ENCODE results near the gene SCMH1. TPM values are rescaled to one million over a fixed set of nuclear protein-coding genes. Genes with fewer than 3 reads are reported as not detected.
"Not testable (repeated sequence)": the region's sequence is repeated elsewhere in the genome, so short reads cannot be mapped to it uniquely, and the experiment has no call there.

SCMH1 gene
- total and polyA plus RNA-seq, 4 experiments from 2014 or later = 5.3 to 27.3 (median 14.7) TPM

- intact Hi-C loops (cut with micrococcal nuclease) = no loop called here
- H3K27ac Mint-ChIP-seq = no peak overlapping the region
- peaks cover 37 to 47% of the 10 kb centered on the region in 2 donors for H3K36me3 Mint-ChIP-seq
- H3K9me3 Mint-ChIP-seq = peaks cover 0 to 32% (median 24%) of the 10 kb centered on the region in 8 donors
- ChIA-PET CTCF (ENCODE audit: partially characterized antibody) (no interaction called here), POLR2A (ENCODE audit: partially characterized antibody) (no interaction called here)
- Histone ChIP-seq H3K27me3 (ENCODE audit: insufficient read depth, low read length) (no peaks in the 10 kb centered on the region), H3K9me3 (ENCODE audit: control insufficient read depth in 1 of 2, low read length in 2 of 2) (peaks cover 0 to 10% of the 10 kb centered on the region in 2 donors), H3K4me1 (ENCODE audit: insufficient read depth, low read length) (no peaks in the 10 kb centered on the region), H3K36me3 (ENCODE audit: insufficient read depth, low read length) (no peaks in the 10 kb centered on the region), H3K4me3 (ENCODE audit: low read length in 2 of 2) (no peak overlapping the region), H3K27ac (ENCODE audit: low read depth, low read length) (no peak overlapping the region)
- H3K4me1 Mint-ChIP-seq = peaks cover 0 to 10% (median 5%) of the 10 kb centered on the region in 4 donors
- no peaks in the 10 kb centered on the region for H3K27me3 Mint-ChIP-seq
- no peak overlapping the region for H3K4me3 Mint-ChIP-seq
- no peak for DNase-seq
These were observed 24.7 kb downstream of the SCMH1 start for GRCh38 chr1:41217441-41217840.

GRCh38 chr1:41215623-41216022, 26.5 kb downstream of the SCMH1 start:
- DNase-seq = no peak
- Histone ChIP-seq H3K9me3 (ENCODE audit: control insufficient read depth in 1 of 2, low read length in 2 of 2) (peaks cover 0 to 10% of the 10 kb centered on the region in 2 donors), H3K4me1 (ENCODE audit: insufficient read depth, low read length) (no peaks in the 10 kb centered on the region), H3K36me3 (ENCODE audit: insufficient read depth, low read length) (no peaks in the 10 kb centered on the region), H3K27me3 (ENCODE audit: insufficient read depth, low read length) (no peaks in the 10 kb centered on the region), H3K27ac (ENCODE audit: low read depth, low read length) (no peak overlapping the region), H3K4me3 (ENCODE audit: low read length in 2 of 2) (no peak overlapping the region)
- no peaks in the 10 kb centered on the region for H3K27me3 Mint-ChIP-seq
- intact Hi-C loops (cut with micrococcal nuclease) = no loop called here
- H3K9me3 Mint-ChIP-seq = peaks cover 3 to 32% (median 26%) of the 10 kb centered on the region in 8 donors
- no peak overlapping the region for H3K4me3 Mint-ChIP-seq
- H3K27ac Mint-ChIP-seq = peak overlapping the region in 2 of 7 donors; percentile 4 to 13
- H3K36me3 Mint-ChIP-seq = peaks cover 38 to 53% of the 10 kb centered on the region in 2 donors
- peaks cover 7 to 13% (median 10%) of the 10 kb centered on the region in 4 donors for H3K4me1 Mint-ChIP-seq
- ChIA-PET CTCF (ENCODE audit: partially characterized antibody) (no interaction called here), POLR2A (ENCODE audit: partially characterized antibody) (no interaction called here)

GRCh38 chr1:41213341-41213740, 28.8 kb downstream of the SCMH1 start:
- Histone ChIP-seq H3K4me3 (ENCODE audit: low read length in 2 of 2) (no peak overlapping the region), H3K27me3 (ENCODE audit: insufficient read depth, low read length) (no peaks in the 10 kb centered on the region), H3K27ac (ENCODE audit: low read depth, low read length) (no peak overlapping the region), H3K36me3 (ENCODE audit: insufficient read depth, low read length) (no peaks in the 10 kb centered on the region), H3K4me1 (ENCODE audit: insufficient read depth, low read length) (no peaks in the 10 kb centered on the region), H3K9me3 (ENCODE audit: control insufficient read depth in 1 of 2, low read length in 2 of 2) (no peaks in the 10 kb centered on the region)
- peaks cover 23 to 43% of the 10 kb centered on the region in 2 donors for H3K36me3 Mint-ChIP-seq
- peaks cover 3 to 29% (median 17%) of the 10 kb centered on the region in 8 donors for H3K9me3 Mint-ChIP-seq
- intact Hi-C loops (cut with micrococcal nuclease) = no loop called here
- H3K4me1 Mint-ChIP-seq = peaks cover 9 to 24% (median 12%) of the 10 kb centered on the region in 4 donors
- H3K27me3 Mint-ChIP-seq = no peaks in the 10 kb centered on the region
- ChIA-PET POLR2A (ENCODE audit: partially characterized antibody) (no interaction called here), CTCF (ENCODE audit: partially characterized antibody) (no interaction called here)
- peak overlapping the region in 1 of 7 donors; percentile 0 for H3K27ac Mint-ChIP-seq
- peak overlapping the region in 1 of 8 donors; percentile 35 for H3K4me3 Mint-ChIP-seq
- DNase-seq = no peak

- Mint-ChIP-seq H3K36me3 (peaks cover 11 to 33% of the 10 kb centered on the region in 2 donors), H3K9me3 (peaks cover 0 to 15% (median 4%) of the 10 kb centered on the region in 8 donors), H3K4me1 (peaks cover 9 to 24% (median 15%) of the 10 kb centered on the region in 4 donors), H3K4me3 (peak overlapping the region in 1 of 8 donors; percentile 29)
- H3K27ac ChIP-seq (ENCODE audit: low read depth, low read length); intact Hi-C loops (cut with micrococcal nuclease); H3K4me3 ChIP-seq (ENCODE audit: low read length in 2 of 2); H3K27me3 ChIP-seq (ENCODE audit: insufficient read depth, low read length); H3K36me3 ChIP-seq (ENCODE audit: insufficient read depth, low read length); H3K27me3 Mint-ChIP-seq; CTCF ChIA-PET (ENCODE audit: partially characterized antibody); H3K27ac Mint-ChIP-seq; H3K9me3 ChIP-seq (ENCODE audit: control insufficient read depth in 1 of 2, low read length in 2 of 2); H3K4me1 ChIP-seq (ENCODE audit: insufficient read depth, low read length); POLR2A ChIA-PET (ENCODE audit: partially characterized antibody); DNase-seq: not testable (repeated sequence)
These were observed 30.5 kb downstream of the SCMH1 start for GRCh38 chr1:41211608-41212007.

- POLR2A ChIA-PET (ENCODE audit: partially characterized antibody); intact Hi-C loops (cut with micrococcal nuclease): not testable (repeated sequence)
These were observed 35.1 kb downstream of the SCMH1 start for GRCh38 chr1:41207053-41207452.

GRCh38 chr1:41200728-41201127, 41.4 kb downstream of the SCMH1 start:
- ChIA-PET CTCF (ENCODE audit: partially characterized antibody) (no interaction called here), POLR2A (ENCODE audit: partially characterized antibody) (no interaction called here)
- Histone ChIP-seq H3K27ac (ENCODE audit: low read depth, low read length) (no peak overlapping the region), H3K4me1 (ENCODE audit: insufficient read depth, low read length) (no peaks in the 10 kb centered on the region), H3K9me3 (ENCODE audit: control insufficient read depth in 1 of 2, low read length in 2 of 2) (no peaks in the 10 kb centered on the region), H3K36me3 (ENCODE audit: insufficient read depth, low read length) (no peaks in the 10 kb centered on the region), H3K27me3 (ENCODE audit: insufficient read depth, low read length) (no peaks in the 10 kb centered on the region), H3K4me3 (ENCODE audit: low read length in 2 of 2) (no peak overlapping the region)
- Mint-ChIP-seq H3K4me1 (peaks cover 4 to 14% (median 9%) of the 10 kb centered on the region in 4 donors), H3K9me3 (peaks cover 0 to 11% (median 6%) of the 10 kb centered on the region in 8 donors), H3K4me3 (no peak overlapping the region), H3K36me3 (peaks cover 15 to 28% of the 10 kb centered on the region in 2 donors), H3K27me3 (no peaks in the 10 kb centered on the region), H3K27ac (no peak overlapping the region)
- DNase-seq = no peak
- intact Hi-C loops (cut with micrococcal nuclease) = no loop called here

More at GRCh38 chr1:41207053-41207452, 35.1 kb downstream of the SCMH1 start:
- H3K4me3 Mint-ChIP-seq; H3K27ac Mint-ChIP-seq; H3K36me3 ChIP-seq (ENCODE audit: insufficient read depth, low read length); H3K4me3 ChIP-seq (ENCODE audit: low read length in 2 of 2); CTCF ChIA-PET (ENCODE audit: partially characterized antibody); H3K9me3 ChIP-seq (ENCODE audit: control insufficient read depth in 1 of 2, low read length in 2 of 2); H3K27me3 ChIP-seq (ENCODE audit: insufficient read depth, low read length); H3K27me3 Mint-ChIP-seq; H3K27ac ChIP-seq (ENCODE audit: low read depth, low read length); DNase-seq; H3K4me1 ChIP-seq (ENCODE audit: insufficient read depth, low read length): not testable (repeated sequence)
- H3K36me3 Mint-ChIP-seq = peaks cover 17 to 43% of the 10 kb centered on the region in 2 donors
- peaks cover 3 to 21% (median 11%) of the 10 kb centered on the region in 8 donors for H3K9me3 Mint-ChIP-seq
- peaks cover 9 to 34% (median 14%) of the 10 kb centered on the region in 4 donors for H3K4me1 Mint-ChIP-seq

GRCh38 chr1:41199375-41199774, 42.7 kb downstream of the SCMH1 start:
- H3K36me3 Mint-ChIP-seq = peaks cover 14 to 25% of the 10 kb centered on the region in 2 donors
- CTCF ChIA-PET (ENCODE audit: partially characterized antibody) = no interaction called here
- POLR2A ChIA-PET (ENCODE audit: partially characterized antibody) = no interaction called here

More at GRCh38 chr1:41199375-41199774, 42.7 kb downstream of the SCMH1 start:
- H3K4me3 ChIP-seq (ENCODE audit: low read length in 2 of 2) = no peak overlapping the region
- no peak overlapping the region for H3K4me3 Mint-ChIP-seq
- H3K27me3 Mint-ChIP-seq = no peaks in the 10 kb centered on the region
- H3K27me3 ChIP-seq (ENCODE audit: insufficient read depth, low read length) = no peaks in the 10 kb centered on the region
- peaks cover 4 to 14% (median 7%) of the 10 kb centered on the region in 4 donors for H3K4me1 Mint-ChIP-seq
- H3K4me1 ChIP-seq (ENCODE audit: insufficient read depth, low read length) = no peaks in the 10 kb centered on the region
- no peaks in the 10 kb centered on the region for H3K36me3 ChIP-seq (ENCODE audit: insufficient read depth, low read length)
- peaks cover 0 to 7% (median 4%) of the 10 kb centered on the region in 8 donors for H3K9me3 Mint-ChIP-seq
- DNase-seq = no peak
- intact Hi-C loops (cut with micrococcal nuclease) = no loop called here
- no peak overlapping the region for H3K27ac Mint-ChIP-seq
- no peaks in the 10 kb centered on the region for H3K9me3 ChIP-seq (ENCODE audit: control insufficient read depth in 1 of 2, low read length in 2 of 2)
- no peak overlapping the region for H3K27ac ChIP-seq (ENCODE audit: low read depth, low read length)
